Measurements from ENCODE around the gene CNTNAP5.

- TF ChIP-seq, protein P1, sequence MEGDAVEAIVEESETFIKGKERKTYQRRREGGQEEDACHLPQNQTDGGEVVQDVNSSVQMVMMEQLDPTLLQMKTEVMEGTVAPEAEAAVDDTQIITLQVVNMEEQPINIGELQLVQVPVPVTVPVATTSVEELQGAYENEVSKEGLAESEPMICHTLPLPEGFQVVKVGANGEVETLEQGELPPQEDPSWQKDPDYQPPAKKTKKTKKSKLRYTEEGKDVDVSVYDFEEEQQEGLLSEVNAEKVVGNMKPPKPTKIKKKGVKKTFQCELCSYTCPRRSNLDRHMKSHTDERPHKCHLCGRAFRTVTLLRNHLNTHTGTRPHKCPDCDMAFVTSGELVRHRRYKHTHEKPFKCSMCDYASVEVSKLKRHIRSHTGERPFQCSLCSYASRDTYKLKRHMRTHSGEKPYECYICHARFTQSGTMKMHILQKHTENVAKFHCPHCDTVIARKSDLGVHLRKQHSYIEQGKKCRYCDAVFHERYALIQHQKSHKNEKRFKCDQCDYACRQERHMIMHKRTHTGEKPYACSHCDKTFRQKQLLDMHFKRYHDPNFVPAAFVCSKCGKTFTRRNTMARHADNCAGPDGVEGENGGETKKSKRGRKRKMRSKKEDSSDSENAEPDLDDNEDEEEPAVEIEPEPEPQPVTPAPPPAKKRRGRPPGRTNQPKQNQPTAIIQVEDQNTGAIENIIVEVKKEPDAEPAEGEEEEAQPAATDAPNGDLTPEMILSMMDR (conservative IDR thresholded peaks at IDR 0.05 in 1 of 2, IDR thresholded peaks at IDR 0.05 in 1 of 2; ENCODE audit: extremely low read depth in 1 of 2, insufficient read depth in 1 of 2, low read depth in 1 of 2, low read length in 2 of 2) = no peak
- no peak for TF ChIP-seq EZH2 (IDR thresholded peaks at IDR 0.05; ENCODE audit: borderline replicate concordance, low read length)
These were observed 328.6 kb downstream of the CNTNAP5 start for GRCh38 chr2:124353656-124354055.

All from mammary epithelial cell (primary cell).